HG02840 (cell line): ENCODE data around the gene FGF4.

Experiments used
- ATAC-seq: cut with Tn5 transposase; IDR thresholded peaks from one replicate; pipeline ENCODE4 v1.9.1; 2021; ENCODE audit warnings: mild to moderate bottlenecking, moderate library complexity, moderate number of reproducible peaks; ENCODE audit not compliant: unreplicated experiment, low FRiP score

The FGF4 gene, protein sequence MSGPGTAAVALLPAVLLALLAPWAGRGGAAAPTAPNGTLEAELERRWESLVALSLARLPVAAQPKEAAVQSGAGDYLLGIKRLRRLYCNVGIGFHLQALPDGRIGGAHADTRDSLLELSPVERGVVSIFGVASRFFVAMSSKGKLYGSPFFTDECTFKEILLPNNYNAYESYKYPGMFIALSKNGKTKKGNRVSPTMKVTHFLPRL

DNA sequence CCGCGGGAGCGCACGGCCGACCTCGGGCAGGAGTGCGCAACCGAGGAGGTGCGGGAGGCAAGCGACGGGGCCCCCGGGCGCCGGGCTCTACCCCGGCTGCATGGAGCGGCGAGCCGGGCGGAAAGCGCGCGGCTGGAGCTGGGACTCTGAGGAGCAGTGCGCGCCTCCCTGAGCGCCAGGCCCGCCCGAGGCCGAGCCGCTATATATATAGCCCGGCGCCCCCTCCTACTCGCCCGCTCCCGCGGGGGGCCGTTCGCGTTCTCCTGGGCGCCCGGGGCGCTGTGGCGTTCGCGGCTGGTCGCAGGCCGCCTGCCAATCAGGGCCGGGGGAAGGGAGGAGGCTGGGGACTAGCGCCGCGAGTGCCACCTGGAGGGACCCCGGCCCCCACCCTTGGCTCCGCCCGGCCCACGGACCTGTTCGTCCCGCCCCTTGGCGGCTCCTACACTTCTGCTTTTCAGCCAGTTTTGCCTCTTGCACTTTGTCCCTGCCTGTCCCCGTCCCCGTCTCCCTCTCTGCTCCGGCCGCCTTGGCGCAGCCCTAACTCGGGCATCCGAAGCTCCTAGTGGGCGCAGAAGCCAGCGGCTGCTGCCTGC lies at the start of gene FGF4:
Gene FGF4 (minus strand): TSS at position 179 of the 593 bp plus-strand sequence. CDS start 257 bp downstream, outside the sequence.
- ATAC-seq = no peak

- ATAC-seq = no peak
These were observed 48.6 kb upstream of the FGF4 start for GRCh38 chr11:69823641-69824265.

- no peak for ATAC-seq
These were observed 47.7 kb upstream of the FGF4 start for GRCh38 chr11:69822676-69823494.

DNA sequence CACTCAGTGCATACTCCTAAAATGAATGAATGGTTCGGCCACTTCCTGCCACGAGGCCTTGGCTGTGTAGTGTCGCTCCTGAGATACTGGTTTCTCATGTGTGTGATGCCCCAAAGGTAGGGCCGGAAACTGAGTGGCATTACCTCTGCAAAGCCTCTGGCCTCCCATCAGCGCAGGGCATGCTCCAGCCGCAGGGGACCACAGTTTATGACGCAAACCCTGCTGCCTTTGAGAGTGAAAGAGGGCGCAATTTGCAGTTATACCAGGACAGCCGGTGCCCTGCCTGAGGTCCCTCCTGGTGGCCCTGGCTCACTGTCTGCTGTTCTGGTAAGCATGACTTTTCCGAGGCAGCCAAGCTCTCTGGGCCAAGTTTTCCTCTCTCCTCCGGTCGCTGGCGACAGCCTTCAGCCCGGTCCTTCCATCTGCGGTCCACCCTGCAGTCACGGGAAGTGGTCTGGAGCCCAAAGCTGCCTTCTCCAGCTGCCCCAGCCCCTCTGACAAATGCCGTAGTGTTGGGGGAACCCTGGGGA lies 46.4 kb upstream of the FGF4 start:
- no peak for ATAC-seq

GRCh38 chr11:69820441-69820840 lies 45.3 kb upstream of the FGF4 start:
- ATAC-seq = no peak

DNA sequence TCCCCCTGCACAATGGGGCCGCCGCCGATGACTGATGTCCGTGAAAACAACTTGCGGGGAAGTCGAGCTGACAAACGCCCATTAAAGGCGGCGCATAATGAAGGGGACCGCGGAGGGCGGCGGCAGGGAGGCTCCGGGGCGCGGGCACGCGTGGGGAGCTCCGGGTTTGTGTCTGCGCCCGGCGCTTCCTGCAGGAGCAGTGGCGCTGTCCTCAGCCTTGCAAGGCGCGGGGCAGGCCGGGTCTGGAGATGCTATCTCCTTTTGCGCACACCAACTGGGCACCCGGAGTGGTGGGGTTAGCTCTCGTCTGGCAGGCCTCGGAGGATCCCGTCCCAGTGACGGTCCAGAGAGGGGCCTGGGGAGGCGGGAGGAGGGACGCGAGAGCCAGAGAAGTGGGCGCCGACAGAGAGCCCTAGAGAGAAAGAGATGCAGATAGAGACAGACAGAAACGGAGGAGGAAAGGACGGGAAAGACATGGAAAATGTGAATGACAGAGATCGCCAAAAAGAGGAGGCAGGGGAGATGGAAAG lies 44.5 kb upstream of the FGF4 start:
- no peak for ATAC-seq

- no peak for ATAC-seq
These were observed 43.7 kb upstream of the FGF4 start, which contains the start of gene FGF3 for GRCh38 chr11:69818603-69819441. Gene FGF3 (minus strand): TSS chr11:69819416. CDS start chr11:69818933, 483 bp downstream.

GRCh38 chr11:69818231-69818602 lies 43.1 kb upstream of the FGF4 start:
- ATAC-seq = no peak

GRCh38 chr11:69817265-69818230 lies 42.4 kb upstream of the FGF4 start:
- ATAC-seq = no peak

DNA sequence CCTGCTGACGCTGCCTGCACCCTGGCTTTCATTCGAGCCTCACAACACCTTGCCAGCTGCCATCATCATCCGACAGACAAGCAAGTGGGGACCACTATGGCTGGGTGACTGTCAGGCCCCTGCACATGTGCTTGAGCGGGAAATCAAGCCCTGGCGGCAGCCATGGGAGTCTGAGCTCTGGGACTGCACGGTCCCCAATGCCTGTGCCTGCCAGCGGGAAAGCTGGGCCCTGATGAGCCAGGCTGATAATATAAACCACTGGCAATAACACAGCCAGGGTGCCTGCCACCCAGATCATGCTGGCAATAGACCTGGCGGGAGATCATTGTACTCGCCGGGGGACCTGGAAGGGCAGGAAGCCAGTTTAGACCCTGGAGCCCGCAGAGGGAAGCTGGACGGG lies 41.5 kb upstream of the FGF4 start:
- no peak for ATAC-seq

DNA sequence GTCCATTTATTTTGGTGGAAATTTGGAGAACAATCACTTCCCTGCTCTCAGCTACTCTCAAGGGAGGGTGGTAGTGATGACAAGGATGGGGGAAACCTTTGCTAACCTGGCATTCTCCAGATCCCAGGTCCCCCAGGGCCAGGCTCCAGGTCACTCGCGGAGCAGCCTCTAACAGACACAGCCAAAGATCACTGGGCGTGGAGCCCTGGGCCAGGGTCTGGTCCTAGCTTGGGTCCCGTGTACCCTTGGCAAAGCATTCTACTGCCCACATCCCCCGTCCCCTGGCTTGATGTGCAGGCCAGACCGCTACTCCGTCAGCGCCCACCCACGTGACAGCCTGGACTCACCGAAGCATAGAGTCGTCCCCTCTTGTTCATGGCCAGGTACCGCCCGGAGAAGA lies 40.8 kb upstream of the FGF4 start:
- ATAC-seq = no peak

DNA sequence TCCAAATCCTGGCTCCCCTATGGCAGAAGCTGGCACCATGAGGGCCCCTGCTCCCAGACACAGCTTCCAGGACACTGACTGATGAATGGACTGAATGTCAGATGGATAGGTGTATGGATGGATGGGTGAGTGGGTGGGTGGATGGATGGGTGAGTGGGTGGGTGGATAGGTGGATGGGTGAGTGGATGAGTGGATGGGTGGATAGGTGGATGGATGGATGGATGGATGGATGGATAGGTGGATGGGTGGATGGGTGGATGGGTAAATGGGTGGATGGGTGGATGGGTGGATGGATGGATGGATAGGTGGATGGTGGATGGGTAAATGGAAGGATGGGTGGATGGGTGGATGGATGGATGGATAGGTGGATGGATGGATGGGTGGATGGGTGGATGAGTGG lies 39.8 kb upstream of the FGF4 start:
- no peak for ATAC-seq

- no peak for ATAC-seq
These were observed 39.3 kb upstream of the FGF4 start for GRCh38 chr11:69814411-69814810.

DNA sequence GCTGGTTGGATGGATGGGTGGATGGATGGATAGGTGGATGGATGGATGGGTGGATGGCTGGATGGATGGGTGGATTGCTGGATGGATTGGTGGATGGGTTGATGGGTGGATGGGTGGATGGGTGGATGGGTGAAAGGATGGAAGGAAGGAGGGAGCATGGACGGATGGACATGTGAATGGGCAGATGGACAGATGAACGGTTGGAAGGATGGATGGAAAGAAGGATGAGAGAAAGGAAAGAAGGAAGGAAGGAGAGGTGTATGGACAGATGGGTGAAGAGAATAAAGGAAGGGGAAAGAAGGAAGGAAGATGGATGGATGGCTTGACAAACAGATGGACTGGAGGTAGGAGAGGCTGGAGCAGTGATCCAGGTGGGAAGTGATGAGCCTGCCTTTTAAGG lies 38.7 kb upstream of the FGF4 start:
- ATAC-seq = no peak

DNA sequence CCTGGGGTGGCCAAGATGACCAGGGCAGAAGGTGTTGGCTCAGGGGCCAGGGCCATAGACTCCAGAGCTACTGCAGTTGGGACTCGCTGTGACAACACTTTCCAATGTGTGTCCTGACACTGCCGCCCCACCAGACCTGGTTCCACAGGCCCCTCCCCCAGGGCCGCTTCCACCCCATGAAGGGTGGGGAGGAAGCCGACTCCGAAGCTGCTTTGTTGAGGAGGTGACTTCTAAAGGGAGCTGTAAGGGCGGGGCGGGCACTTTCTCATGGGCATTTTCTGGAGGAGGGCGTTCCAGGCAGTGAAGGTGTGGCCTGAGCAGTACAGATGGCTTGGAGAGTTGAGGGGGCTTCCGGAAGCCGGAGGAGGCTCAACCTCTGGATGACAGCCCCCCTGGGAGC lies 37.8 kb upstream of the FGF4 start:
- no peak for ATAC-seq

- no peak for ATAC-seq
These were observed 37.1 kb upstream of the FGF4 start for GRCh38 chr11:69812256-69812655.

- ATAC-seq = no peak
These were observed 36.3 kb upstream of the FGF4 start for GRCh38 chr11:69811431-69811830.

DNA sequence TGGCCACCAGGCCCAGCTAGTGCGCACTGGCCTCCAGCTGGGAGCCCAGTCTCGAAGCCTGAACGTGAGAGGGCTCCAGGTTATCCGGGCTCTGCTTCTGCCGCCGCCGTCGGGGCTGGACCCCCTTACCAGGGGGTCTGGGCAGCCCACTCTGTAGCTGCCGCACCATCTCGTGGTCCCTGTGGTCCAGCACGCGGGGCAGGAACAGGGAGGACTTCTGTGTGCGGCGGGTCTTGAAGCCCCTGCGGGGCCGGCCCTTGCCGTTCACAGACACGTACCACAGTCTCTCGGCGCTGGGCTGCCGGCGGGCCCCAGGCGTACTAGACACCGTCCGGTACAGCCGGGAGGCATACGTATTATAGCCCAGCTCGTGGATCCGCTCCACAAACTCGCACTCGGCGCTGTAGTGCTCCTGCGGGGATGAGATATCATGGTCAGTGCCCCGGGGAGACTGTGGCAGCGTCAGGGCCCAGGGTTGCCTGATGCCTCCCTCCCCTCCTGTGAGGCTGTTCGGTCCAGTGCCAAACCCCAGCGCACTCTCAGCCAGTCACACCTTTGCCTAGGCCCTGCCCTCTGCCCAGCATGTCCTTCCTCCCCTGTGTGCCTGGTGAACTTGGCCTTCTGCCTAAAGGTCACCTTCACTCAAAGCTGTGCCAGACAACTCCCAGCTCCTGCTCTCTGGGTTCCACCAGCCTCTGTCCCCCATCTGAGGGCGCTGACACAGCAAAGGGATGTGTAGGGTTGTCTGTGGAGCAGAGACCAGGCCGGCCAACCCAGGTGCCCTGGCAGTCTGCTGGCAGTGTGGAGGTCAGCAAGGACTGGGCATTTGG lies 35.4 kb upstream of the FGF4 start:
- ATAC-seq = no peak
